ENCODE results near the gene SETD9.

- TF ChIP-seq POLR2AphosphoS5 (IDR thresholded peaks at IDR 0.05; ENCODE audit: low read depth) (no peak), EZH2phosphoT487 (IDR thresholded peaks at IDR 0.05; ENCODE audit: unreplicated experiment) (no peak), JUNB (IDR thresholded peaks at IDR 0.05; ENCODE audit: unreplicated experiment) (no peak)
- TF ChIP-seq, protein P1, sequence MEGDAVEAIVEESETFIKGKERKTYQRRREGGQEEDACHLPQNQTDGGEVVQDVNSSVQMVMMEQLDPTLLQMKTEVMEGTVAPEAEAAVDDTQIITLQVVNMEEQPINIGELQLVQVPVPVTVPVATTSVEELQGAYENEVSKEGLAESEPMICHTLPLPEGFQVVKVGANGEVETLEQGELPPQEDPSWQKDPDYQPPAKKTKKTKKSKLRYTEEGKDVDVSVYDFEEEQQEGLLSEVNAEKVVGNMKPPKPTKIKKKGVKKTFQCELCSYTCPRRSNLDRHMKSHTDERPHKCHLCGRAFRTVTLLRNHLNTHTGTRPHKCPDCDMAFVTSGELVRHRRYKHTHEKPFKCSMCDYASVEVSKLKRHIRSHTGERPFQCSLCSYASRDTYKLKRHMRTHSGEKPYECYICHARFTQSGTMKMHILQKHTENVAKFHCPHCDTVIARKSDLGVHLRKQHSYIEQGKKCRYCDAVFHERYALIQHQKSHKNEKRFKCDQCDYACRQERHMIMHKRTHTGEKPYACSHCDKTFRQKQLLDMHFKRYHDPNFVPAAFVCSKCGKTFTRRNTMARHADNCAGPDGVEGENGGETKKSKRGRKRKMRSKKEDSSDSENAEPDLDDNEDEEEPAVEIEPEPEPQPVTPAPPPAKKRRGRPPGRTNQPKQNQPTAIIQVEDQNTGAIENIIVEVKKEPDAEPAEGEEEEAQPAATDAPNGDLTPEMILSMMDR (conservative IDR thresholded peaks at IDR 0.05; ENCODE audit: low read depth in 2 of 2): no peak
These were observed 29.5 kb downstream of the SETD9 start for GRCh38 chr5:56938858-56939257.

All from GM23338 (cell line).